Ishikawa (cell line): ENCODE data around the gene NBAS.

Experiments used
- CEBPB ChIP-seq: IDR thresholded peaks from 2 replicates; pipeline ENCODE4 v1.6.1; 2012
- CREB1 ChIP-seq: IDR thresholded peaks from 2 replicates; pipeline ENCODE4 v1.6.1; 2012; ENCODE audit warnings: low read depth
- EGR1 ChIP-seq: IDR thresholded peaks from 2 replicates; pipeline ENCODE4 v1.6.1; 2012
- EP300 ChIP-seq: IDR thresholded peaks from 2 replicates; pipeline ENCODE4 v1.6.1; 2012; ENCODE audit warnings: borderline replicate concordance
- FOXM1 ChIP-seq: IDR thresholded peaks from 2 replicates; pipeline ENCODE4 v1.6.1; 2012; ENCODE audit warnings: low read depth, borderline replicate concordance
- NFIC ChIP-seq: IDR thresholded peaks from 2 replicates; pipeline ENCODE4 v1.6.1; 2012
- RAD21 ChIP-seq: IDR thresholded peaks from 2 replicates; pipeline ENCODE4 v1.6.1; 2012; ENCODE audit warnings: low read depth
- TAF1 ChIP-seq: IDR thresholded peaks from 2 replicates; pipeline ENCODE4 v1.6.1; 2012; ENCODE audit warnings: low read depth, mild to moderate bottlenecking
- TCF12 ChIP-seq: IDR thresholded peaks from 2 replicates; pipeline ENCODE4 v1.6.1; 2012; ENCODE audit warnings: low read depth
- TEAD4 ChIP-seq: IDR thresholded peaks from 2 replicates; pipeline ENCODE4 v1.6.1; 2012
- YY1 ChIP-seq: IDR thresholded peaks from 2 replicates; pipeline ENCODE4 v1.6.1; 2012; ENCODE audit warnings: low read depth
- ZBTB7A ChIP-seq: IDR thresholded peaks from 2 replicates; pipeline ENCODE4 v1.6.1; 2012; ENCODE audit warnings: low read depth
- TF ChIP-seq, protein P1 (sequence below): IDR thresholded peaks from 2 replicates; pipeline ENCODE4 v1.6.1; 2012; ENCODE audit warnings: low read depth, mild to moderate bottlenecking
- TF ChIP-seq, protein P2 (sequence below): IDR thresholded peaks from 2 replicates; pipeline ENCODE4 v1.6.1; 2012
- TF ChIP-seq, protein P3 (sequence below): IDR thresholded peaks from 2 replicates; pipeline ENCODE4 v1.6.1; 2012

Gene NBAS

DNA sequence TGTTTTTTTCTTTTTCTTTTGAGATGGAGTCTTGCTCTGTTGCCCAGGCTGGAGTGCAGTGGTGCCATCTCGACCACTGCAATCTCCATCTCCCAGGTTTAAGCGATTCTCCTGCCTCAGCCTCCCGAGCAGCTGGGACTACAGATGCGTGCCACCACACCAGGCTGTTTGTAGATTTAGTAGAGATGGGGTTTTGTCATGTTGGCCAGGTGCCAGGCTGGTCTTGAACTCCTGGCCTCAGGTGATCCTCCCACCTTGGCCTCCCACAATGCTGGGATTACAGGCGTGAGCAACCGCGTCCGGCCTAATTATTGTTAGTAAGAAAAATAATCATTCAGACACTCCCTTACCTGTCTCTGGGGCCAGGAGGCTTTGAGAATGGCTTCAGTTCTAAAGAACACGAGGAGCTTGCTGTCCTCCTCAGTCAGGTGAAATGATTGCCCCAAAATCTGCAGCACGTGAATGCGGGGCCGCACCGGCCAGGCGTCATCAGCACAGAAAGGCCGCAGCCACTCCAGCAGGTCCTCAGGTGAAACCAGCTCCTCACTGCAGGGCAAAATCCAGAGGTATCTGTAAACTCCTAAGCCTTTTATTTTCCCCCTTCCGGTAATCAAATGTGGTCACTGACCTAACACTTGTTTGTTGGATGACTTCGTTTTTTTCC lies 342.6 kb downstream of the NBAS start:
- TF ChIP-seq TAF1 (no peak), EP300 (no peak), CREB1 (no peak), TCF12 (no peak), NFIC (no peak), YY1 (no peak), FOXM1 (no peak), CEBPB (no peak), ZBTB7A (no peak), TEAD4 (no peak), EGR1 (no peak), RAD21 (no peak)
- TF ChIP-seq, protein P1, sequence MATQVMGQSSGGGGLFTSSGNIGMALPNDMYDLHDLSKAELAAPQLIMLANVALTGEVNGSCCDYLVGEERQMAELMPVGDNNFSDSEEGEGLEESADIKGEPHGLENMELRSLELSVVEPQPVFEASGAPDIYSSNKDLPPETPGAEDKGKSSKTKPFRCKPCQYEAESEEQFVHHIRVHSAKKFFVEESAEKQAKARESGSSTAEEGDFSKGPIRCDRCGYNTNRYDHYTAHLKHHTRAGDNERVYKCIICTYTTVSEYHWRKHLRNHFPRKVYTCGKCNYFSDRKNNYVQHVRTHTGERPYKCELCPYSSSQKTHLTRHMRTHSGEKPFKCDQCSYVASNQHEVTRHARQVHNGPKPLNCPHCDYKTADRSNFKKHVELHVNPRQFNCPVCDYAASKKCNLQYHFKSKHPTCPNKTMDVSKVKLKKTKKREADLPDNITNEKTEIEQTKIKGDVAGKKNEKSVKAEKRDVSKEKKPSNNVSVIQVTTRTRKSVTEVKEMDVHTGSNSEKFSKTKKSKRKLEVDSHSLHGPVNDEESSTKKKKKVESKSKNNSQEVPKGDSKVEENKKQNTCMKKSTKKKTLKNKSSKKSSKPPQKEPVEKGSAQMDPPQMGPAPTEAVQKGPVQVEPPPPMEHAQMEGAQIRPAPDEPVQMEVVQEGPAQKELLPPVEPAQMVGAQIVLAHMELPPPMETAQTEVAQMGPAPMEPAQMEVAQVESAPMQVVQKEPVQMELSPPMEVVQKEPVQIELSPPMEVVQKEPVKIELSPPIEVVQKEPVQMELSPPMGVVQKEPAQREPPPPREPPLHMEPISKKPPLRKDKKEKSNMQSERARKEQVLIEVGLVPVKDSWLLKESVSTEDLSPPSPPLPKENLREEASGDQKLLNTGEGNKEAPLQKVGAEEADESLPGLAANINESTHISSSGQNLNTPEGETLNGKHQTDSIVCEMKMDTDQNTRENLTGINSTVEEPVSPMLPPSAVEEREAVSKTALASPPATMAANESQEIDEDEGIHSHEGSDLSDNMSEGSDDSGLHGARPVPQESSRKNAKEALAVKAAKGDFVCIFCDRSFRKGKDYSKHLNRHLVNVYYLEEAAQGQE = no peak
- TF ChIP-seq, protein P2, sequence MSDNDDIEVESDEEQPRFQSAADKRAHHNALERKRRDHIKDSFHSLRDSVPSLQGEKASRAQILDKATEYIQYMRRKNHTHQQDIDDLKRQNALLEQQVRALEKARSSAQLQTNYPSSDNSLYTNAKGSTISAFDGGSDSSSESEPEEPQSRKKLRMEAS = no peak
- TF ChIP-seq, protein P3, sequence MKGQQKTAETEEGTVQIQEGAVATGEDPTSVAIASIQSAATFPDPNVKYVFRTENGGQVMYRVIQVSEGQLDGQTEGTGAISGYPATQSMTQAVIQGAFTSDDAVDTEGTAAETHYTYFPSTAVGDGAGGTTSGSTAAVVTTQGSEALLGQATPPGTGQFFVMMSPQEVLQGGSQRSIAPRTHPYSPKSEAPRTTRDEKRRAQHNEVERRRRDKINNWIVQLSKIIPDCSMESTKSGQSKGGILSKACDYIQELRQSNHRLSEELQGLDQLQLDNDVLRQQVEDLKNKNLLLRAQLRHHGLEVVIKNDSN = no peak

DNA sequence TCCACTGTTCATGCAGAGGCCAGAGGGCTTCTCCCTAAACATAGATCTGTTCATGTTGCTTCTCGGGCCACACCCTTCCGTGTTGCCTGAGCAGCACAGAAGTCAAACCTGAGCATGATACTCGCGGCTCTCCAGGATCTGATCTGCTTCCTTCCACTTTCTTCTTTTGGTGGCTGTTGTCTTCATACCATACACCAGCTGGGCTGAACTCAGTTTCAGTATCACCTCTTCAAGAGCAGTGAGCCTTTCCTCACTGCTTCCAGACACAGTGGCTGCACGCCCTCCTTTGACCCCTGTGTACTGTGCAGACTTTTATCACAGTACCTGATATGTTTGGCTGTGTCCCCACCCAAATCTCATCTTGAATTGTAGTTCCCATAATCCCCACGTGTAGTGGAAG lies 348.9 kb downstream of the NBAS start:
- TF ChIP-seq ZBTB7A (no peak), RAD21 (no peak)

DNA sequence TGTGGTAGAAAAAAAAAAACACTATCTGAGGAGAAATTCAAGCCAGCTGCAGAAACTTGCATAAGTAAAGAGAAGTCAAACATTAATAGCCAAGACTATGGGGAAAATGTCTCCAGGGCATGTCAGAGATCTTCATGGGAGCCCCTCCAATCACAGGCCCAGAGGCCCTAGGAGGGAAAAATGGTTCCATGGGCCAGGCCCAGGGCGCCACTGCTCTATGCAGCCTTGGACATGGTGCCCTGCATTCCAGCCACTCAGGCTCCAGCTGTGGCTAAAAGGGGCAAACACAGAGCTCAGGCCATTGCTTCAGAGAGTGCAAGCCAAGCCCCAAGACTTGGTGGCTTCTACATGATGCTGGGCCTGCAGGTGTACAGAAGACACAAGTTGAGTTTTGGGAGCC lies 354.7 kb downstream of the NBAS start:
- TF ChIP-seq RAD21 = no peak
- TF ChIP-seq, protein P1 = no peak
- TF ChIP-seq CREB1 = no peak
- no peak for TF ChIP-seq YY1
- no peak for TF ChIP-seq TCF12
- no peak for TF ChIP-seq CEBPB
- no peak for TF ChIP-seq NFIC
- no peak for TF ChIP-seq EGR1
- TF ChIP-seq TAF1 = no peak
- TF ChIP-seq, protein P3 = no peak
- TF ChIP-seq EP300 = no peak
- TF ChIP-seq, protein P2 = no peak
- TF ChIP-seq FOXM1 = no peak
- TF ChIP-seq ZBTB7A = no peak
- no peak for TF ChIP-seq TEAD4

DNA sequence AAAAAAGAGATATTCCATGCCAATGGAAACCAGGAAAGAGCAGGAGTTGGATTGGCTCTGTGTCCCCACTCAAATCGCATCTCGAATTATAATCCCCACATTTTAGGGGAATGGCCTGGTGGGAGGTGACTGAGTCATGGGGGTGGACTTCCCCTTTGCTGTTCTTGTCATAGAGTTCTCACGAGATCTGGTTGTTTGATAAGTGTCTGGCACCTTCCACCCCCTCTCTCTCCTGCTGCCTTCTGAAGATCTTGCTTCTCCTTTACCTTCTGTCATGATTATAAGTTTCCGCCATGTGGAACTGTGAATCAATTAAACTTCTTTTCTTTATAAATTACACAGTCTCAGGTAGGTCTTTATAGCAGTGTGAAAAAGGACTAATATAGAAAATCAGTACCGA lies 355.6 kb downstream of the NBAS start:
- TF ChIP-seq TAF1 (no peak), CEBPB (no peak), TCF12 (no peak), EP300 (no peak), ZBTB7A (no peak), YY1 (no peak), FOXM1 (no peak), EGR1 (no peak), TEAD4 (no peak)
- TF ChIP-seq, protein P3 = no peak

DNA sequence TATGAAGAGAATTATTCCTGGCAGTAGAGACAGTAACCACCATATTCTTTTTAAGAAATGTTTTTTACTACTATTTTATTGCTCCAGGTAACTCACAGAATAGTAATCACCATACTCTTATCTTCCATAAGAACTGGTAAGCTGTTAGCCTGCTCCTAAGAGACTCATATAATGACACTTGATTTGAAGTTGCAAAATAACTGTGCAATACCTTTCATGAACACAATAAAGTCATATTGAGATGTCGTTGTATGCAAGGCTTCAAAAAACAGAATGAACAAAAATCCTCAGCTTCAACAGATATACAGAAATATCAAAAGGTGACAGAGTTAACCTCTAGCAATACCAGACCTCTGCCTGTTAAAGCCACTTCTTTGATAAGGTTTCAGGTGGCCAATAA lies 360.1 kb downstream of the NBAS start:
- TF ChIP-seq, protein P2 = no peak
- TF ChIP-seq EGR1 (no peak), YY1 (no peak), EP300 (no peak), TCF12 (no peak), ZBTB7A (no peak), CREB1 (no peak), FOXM1 (no peak), NFIC (no peak), RAD21 (no peak), TAF1 (no peak), TEAD4 (no peak), CEBPB (no peak)
- TF ChIP-seq, protein P3 = no peak
- TF ChIP-seq, protein P1 = no peak
